Neuron (in vitro differentiated cells): Measurements from ENCODE around the gene SEMA3A.

Experiments used
- H2AFZ ChIP-seq: one replicate; pipeline ENCODE4 v1.6.1; 2013; ENCODE audit warnings: low read depth, mild to moderate bottlenecking, inconsistent platforms, low read length, moderate library complexity
- H3K27me3 ChIP-seq: one replicate; pipeline ENCODE4 v1.6.1; 2013; ENCODE audit warnings: low read length; ENCODE audit not compliant: insufficient read depth
- H3K36me3 ChIP-seq: one replicate; pipeline ENCODE4 v1.6.1; 2013; ENCODE audit warnings: low read length; ENCODE audit not compliant: insufficient read depth
- H3K4me1 ChIP-seq: one replicate; pipeline ENCODE4 v1.6.1; 2013; ENCODE audit warnings: low read length; ENCODE audit not compliant: insufficient read depth
- H3K4me3 ChIP-seq: 2 replicates; pipeline ENCODE4 v1.5.1; 2013; ENCODE audit warnings: mild to moderate bottlenecking, low read length, moderate library complexity
- H3K9me3 ChIP-seq: one replicate; pipeline ENCODE4 v1.6.1; 2013; ENCODE audit warnings: low read length

Gene SEMA3A

DNA sequence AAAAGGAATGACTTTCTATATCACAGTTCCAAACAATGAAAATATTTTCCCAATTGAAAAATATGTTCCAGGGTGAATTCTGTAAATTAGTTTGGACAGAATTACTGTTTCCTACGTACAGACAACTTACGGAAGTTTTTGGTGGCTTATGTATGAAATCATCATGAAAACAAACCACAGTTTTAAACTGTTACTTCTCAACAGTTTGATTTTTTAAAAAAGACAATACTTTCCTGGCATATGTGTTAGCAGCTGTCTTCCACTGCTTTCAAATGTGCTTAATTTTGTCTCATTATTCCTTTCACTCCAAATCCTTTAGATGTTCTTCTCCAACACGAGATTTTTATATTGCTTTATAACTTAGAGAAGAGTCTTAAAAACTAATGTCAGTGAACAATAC, 56.2 kb downstream of the SEMA3A start:
- H2AFZ ChIP-seq, result no peak overlapping the region
- peaks cover 10% of the 10 kb centered on the region for H3K36me3 ChIP-seq
- no peak overlapping the region for H3K4me3 ChIP-seq
- H3K9me3 ChIP-seq, result peaks cover 4% of the 10 kb centered on the region
- no peaks in the 10 kb centered on the region for H3K4me1 ChIP-seq
- H3K27me3 ChIP-seq, result no peaks in the 10 kb centered on the region

GRCh38 chr7:84137812-84138211, 56.8 kb downstream of the SEMA3A start:
- Histone ChIP-seq H3K4me3 (no peak overlapping the region), H3K9me3 (peaks cover 4% of the 10 kb centered on the region), H3K36me3 (peaks cover 10% of the 10 kb centered on the region), H3K4me1 (no peaks in the 10 kb centered on the region), H3K27me3 (no peaks in the 10 kb centered on the region), H2AFZ (no peak overlapping the region)

GRCh38 chr7:84136809-84137208, 57.8 kb downstream of the SEMA3A start:
- H3K9me3 ChIP-seq, result peaks cover 4% of the 10 kb centered on the region
- no peaks in the 10 kb centered on the region for H3K4me1 ChIP-seq
- no peak overlapping the region for H2AFZ ChIP-seq
- no peaks in the 10 kb centered on the region for H3K27me3 ChIP-seq
- H3K36me3 ChIP-seq, result peaks cover 11% of the 10 kb centered on the region
- H3K4me3 ChIP-seq, result no peak overlapping the region

GRCh38 chr7:84136336-84136735, 58.3 kb downstream of the SEMA3A start:
- no peak overlapping the region for H2AFZ ChIP-seq
- H3K9me3 ChIP-seq, result peaks cover 4% of the 10 kb centered on the region
- H3K27me3 ChIP-seq, result no peaks in the 10 kb centered on the region
- peaks cover 13% of the 10 kb centered on the region for H3K36me3 ChIP-seq
- H3K4me3 ChIP-seq, result no peak overlapping the region
- H3K4me1 ChIP-seq, result no peaks in the 10 kb centered on the region

DNA sequence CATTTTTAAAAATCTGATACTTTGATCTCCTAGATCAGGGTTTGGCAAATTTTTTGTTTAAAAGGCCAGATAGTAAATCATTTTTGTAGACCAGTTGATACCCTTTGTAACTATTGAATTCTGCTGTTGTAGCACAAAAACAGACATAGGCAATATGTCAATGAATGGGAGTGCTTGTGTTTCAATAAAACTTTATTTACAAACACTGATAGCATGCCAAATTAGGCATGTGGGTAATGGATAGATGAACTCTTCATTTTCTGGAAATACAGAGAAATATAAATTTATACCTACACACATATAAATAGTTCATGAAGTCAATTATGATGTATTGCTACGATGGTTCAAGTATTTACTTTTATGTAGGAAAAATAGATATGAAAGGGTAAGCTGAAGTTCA, 60.4 kb downstream of the SEMA3A start:
- H3K36me3 ChIP-seq, result peaks cover 15% of the 10 kb centered on the region
- H3K27me3 ChIP-seq, result no peaks in the 10 kb centered on the region
- H2AFZ ChIP-seq, result no peak overlapping the region
- peaks cover 4% of the 10 kb centered on the region for H3K9me3 ChIP-seq
- no peaks in the 10 kb centered on the region for H3K4me1 ChIP-seq
- H3K4me3 ChIP-seq, result no peak overlapping the region

GRCh38 chr7:84125654-84126053, 68.9 kb downstream of the SEMA3A start:
- no peak overlapping the region for H2AFZ ChIP-seq
- no peaks in the 10 kb centered on the region for H3K9me3 ChIP-seq
- H3K36me3 ChIP-seq, result peaks cover 24% of the 10 kb centered on the region
- H3K4me1 ChIP-seq, result peaks cover 20% of the 10 kb centered on the region
- no peak overlapping the region for H3K4me3 ChIP-seq
- H3K27me3 ChIP-seq, result no peaks in the 10 kb centered on the region

GRCh38 chr7:84123965-84124547, 70.5 kb downstream of the SEMA3A start:
- peaks cover 20% of the 10 kb centered on the region for H3K4me1 ChIP-seq
- H3K4me3 ChIP-seq, result peak overlapping the region; percentile 8
- H3K9me3 ChIP-seq, result no peaks in the 10 kb centered on the region
- peaks cover 21% of the 10 kb centered on the region for H3K36me3 ChIP-seq
- no peaks in the 10 kb centered on the region for H3K27me3 ChIP-seq
- H2AFZ ChIP-seq, result no peak overlapping the region

DNA sequence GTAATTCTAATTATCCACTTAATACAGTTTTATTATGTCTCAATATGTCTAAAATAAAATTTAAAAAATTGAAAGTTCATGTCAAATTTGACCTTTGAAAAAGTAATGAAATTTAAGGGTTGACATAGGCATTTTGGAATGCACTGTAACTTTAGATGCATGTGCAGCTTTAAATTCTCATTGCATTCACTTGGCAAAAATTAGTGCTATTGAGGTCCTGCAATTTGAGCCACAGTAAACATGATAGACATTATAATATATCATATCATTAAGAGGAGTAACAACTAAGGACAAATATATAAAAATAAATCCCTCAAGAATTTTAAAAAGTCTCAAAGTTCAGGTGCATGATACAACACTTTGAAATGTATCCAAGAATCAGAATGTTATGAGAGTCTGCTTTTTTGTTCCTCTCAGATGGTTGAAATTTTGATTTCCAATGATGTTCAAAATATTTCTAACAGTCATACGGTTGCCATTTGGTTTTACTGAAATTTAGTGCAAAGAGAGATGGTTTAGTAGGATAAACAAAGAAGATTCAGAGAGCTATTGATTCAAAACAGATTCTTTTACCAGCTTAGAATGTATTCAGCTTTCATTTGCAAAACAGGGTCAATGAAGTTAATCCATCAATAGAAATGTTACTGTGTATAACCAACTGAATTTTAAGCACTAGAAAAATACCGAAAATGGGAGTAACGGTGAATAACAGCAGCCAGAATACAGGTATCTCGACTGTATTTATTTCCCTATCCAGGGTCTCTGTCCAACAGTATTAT, 71.8 kb downstream of the SEMA3A start:
- Histone ChIP-seq H3K9me3 (no peaks in the 10 kb centered on the region), H3K27me3 (no peaks in the 10 kb centered on the region), H3K36me3 (peaks cover 13% of the 10 kb centered on the region), H3K4me1 (peaks cover 20% of the 10 kb centered on the region), H2AFZ (no peak overlapping the region), H3K4me3 (no peak overlapping the region)

DNA sequence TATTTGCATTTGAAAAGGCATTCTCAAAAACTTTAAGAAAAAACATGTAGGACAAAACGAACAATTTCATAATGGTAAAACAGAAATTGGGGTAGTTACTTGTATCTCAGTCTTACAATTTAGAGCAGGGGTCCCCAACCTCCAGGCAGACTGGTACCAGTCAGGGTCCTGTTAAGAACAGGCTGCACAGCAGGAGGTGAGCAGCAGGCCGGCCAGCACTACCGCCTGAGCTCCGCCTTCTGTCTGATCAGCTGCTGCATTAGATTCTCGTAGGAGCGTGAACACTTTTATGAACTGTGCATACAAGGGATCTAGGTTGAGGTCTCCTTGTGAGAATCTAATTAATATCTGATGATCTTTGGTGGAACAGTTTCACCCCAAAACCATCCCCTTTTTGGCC, 77.3 kb downstream of the SEMA3A start:
- no peak overlapping the region for H3K4me3 ChIP-seq
- no peaks in the 10 kb centered on the region for H3K27me3 ChIP-seq
- H3K36me3 ChIP-seq, result no peaks in the 10 kb centered on the region
- H2AFZ ChIP-seq, result no peak overlapping the region
- H3K4me1 ChIP-seq, result peaks cover 7% of the 10 kb centered on the region
- no peaks in the 10 kb centered on the region for H3K9me3 ChIP-seq

GRCh38 chr7:84113906-84114850, 80.4 kb downstream of the SEMA3A start:
- Histone ChIP-seq H3K4me3 (no peak overlapping the region), H3K36me3 (peaks cover 5% of the 10 kb centered on the region), H3K27me3 (no peaks in the 10 kb centered on the region), H2AFZ (no peak overlapping the region), H3K9me3 (no peaks in the 10 kb centered on the region), H3K4me1 (peaks cover 7% of the 10 kb centered on the region)

DNA sequence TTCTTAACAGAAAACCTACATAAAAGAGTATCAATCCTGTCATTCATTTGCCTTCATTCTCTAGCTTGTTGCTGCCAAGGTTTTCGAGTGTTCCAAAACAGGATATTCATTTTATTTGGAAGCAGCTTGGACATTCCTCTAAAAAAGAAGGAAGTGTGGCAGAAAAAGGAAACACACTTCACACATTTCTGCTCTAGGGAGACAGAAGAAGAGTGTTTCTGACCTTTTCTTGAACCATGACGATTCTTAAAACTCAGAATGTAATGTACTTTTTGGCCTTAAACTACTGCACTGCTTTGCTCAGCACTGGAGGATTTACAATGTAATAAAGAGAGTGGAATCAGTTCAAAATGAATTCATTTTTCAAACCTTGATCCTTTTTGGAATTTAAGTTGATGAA, 81.3 kb downstream of the SEMA3A start:
- no peaks in the 10 kb centered on the region for H3K27me3 ChIP-seq

DNA sequence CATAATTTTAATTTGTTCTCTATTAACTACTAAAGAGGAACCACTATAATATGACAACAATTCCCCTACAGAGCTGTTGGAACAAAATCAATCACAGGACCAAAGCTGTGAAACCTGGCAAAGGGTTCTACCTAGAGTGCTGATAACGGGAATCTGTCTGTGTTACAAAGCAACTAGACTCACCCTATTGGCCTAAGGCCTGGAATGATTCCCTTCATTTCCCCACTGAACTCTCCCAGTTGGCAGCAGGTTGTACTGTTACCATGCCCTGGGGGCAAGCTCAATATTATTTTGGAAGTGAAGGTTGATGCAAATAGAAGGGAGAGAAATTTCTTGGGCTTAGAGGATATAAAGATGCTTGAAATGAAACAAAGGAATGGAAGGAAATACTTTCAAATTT, 81.8 kb downstream of the SEMA3A start:
- Histone ChIP-seq H3K4me1 (peaks cover 7% of the 10 kb centered on the region), H3K36me3 (peaks cover 11% of the 10 kb centered on the region), H3K4me3 (no peak overlapping the region), H2AFZ (no peak overlapping the region), H3K27me3 (no peaks in the 10 kb centered on the region), H3K9me3 (no peaks in the 10 kb centered on the region)

More for the DNA sequence above, 81.3 kb downstream of the SEMA3A start:
- H3K9me3 ChIP-seq, result no peaks in the 10 kb centered on the region
- no peak overlapping the region for H3K4me3 ChIP-seq
- H3K4me1 ChIP-seq, result peaks cover 7% of the 10 kb centered on the region
- peaks cover 8% of the 10 kb centered on the region for H3K36me3 ChIP-seq
- no peak overlapping the region for H2AFZ ChIP-seq

- Histone ChIP-seq H2AFZ (no peak overlapping the region), H3K36me3 (peaks cover 15% of the 10 kb centered on the region), H3K4me3 (no peak overlapping the region), H3K27me3 (no peaks in the 10 kb centered on the region), H3K9me3 (no peaks in the 10 kb centered on the region), H3K4me1 (peaks cover 7% of the 10 kb centered on the region)
These were observed 82.7 kb downstream of the SEMA3A start for GRCh38 chr7:84111842-84112241.
